ENCODE measurements around the gene DENND1A.
"Not testable (repeated sequence)": the region's sequence is repeated elsewhere in the genome, so short reads cannot be mapped to it uniquely, and the experiment has no call there.

DENND1A gene

GRCh38 chr9:123922431-123922830, 7.5 kb downstream of the DENND1A start:
- DNase-seq (ENCODE audit: low read depth, low spot score) = no peak

- no peak for DNase-seq (ENCODE audit: low read depth, low spot score)
Measured at GRCh38 chr9:123914517-123915196, 15.3 kb downstream of the DENND1A start.

- no peak for DNase-seq (ENCODE audit: low read depth, low spot score)
Measured at GRCh38 chr9:123912167-123912897, 17.6 kb downstream of the DENND1A start.

GRCh38 chr9:123911024-123911423, 18.9 kb downstream of the DENND1A start:
- DNase-seq (ENCODE audit: low read depth, low spot score) = no peak

- DNase-seq (ENCODE audit: low read depth, low spot score) = not testable (repeated sequence)
Measured at GRCh38 chr9:123909192-123909591, 20.7 kb downstream of the DENND1A start.

- DNase-seq (ENCODE audit: low read depth, low spot score) = not testable (repeated sequence)
Measured at GRCh38 chr9:123903550-123903949, 26.4 kb downstream of the DENND1A start.

- no peak for DNase-seq (ENCODE audit: low read depth, low spot score)
Measured at GRCh38 chr9:123894822-123895221, 35.1 kb downstream of the DENND1A start.

GRCh38 chr9:123893831-123894460, 36.0 kb downstream of the DENND1A start:
- DNase-seq (ENCODE audit: low read depth, low spot score) = no peak

- DNase-seq (ENCODE audit: low read depth, low spot score) = no peak
Measured at GRCh38 chr9:123893115-123893514, 36.8 kb downstream of the DENND1A start.

GRCh38 chr9:123887837-123888236, 42.1 kb downstream of the DENND1A start:
- DNase-seq (ENCODE audit: low read depth, low spot score) = no peak

- DNase-seq (ENCODE audit: low read depth, low spot score) = not testable (repeated sequence)
Measured at GRCh38 chr9:123885834-123886233, 44.1 kb downstream of the DENND1A start.

GRCh38 chr9:123883634-123884033, 46.3 kb downstream of the DENND1A start:
- no peak for DNase-seq (ENCODE audit: low read depth, low spot score)

- no peak for DNase-seq (ENCODE audit: low read depth, low spot score)
Measured at GRCh38 chr9:123881604-123882003, 48.3 kb downstream of the DENND1A start.

- DNase-seq (ENCODE audit: low read depth, low spot score) = no peak
Measured at GRCh38 chr9:123880420-123880819, 49.5 kb downstream of the DENND1A start.

GRCh38 chr9:123876750-123877149, 53.2 kb downstream of the DENND1A start:
- no peak for DNase-seq (ENCODE audit: low read depth, low spot score)

- no peak for DNase-seq (ENCODE audit: low read depth, low spot score)
Measured at GRCh38 chr9:123872710-123873109, 57.2 kb downstream of the DENND1A start.

GRCh38 chr9:123871781-123872180, 58.1 kb downstream of the DENND1A start:
- no peak for DNase-seq (ENCODE audit: low read depth, low spot score)

GRCh38 chr9:123868002-123868401, 61.9 kb downstream of the DENND1A start:
- no peak for DNase-seq (ENCODE audit: low read depth, low spot score)

GRCh38 chr9:123867034-123867433, 62.9 kb downstream of the DENND1A start:
- no peak for DNase-seq (ENCODE audit: low read depth, low spot score)

GRCh38 chr9:123866497-123866896, 63.4 kb downstream of the DENND1A start:
- DNase-seq (ENCODE audit: low read depth, low spot score) = no peak

GRCh38 chr9:123865226-123866000, 64.5 kb downstream of the DENND1A start:
- DNase-seq (ENCODE audit: low read depth, low spot score) = no peak

GRCh38 chr9:123864251-123864650, 65.7 kb downstream of the DENND1A start:
- no peak for DNase-seq (ENCODE audit: low read depth, low spot score)
